Smooth muscle cell (in vitro differentiated cells): ENCODE results near the gene PMEPA1. TPM values are rescaled to one million over a fixed set of nuclear protein-coding genes. Genes with fewer than 3 reads are reported as not detected.

Experiments used
- DNase-seq: peaks from one replicate; lab custom pipeline; 2025; ENCODE audit not compliant: unreplicated experiment; lab: John Stamatoyannopoulos, UW
- H2AFZ ChIP-seq: fragments of 200-600 bp; sonication (generic); 2 replicates; pipeline ENCODE4 v1.6.0; 2016; ENCODE audit warnings: antibody characterized with exemption, low read depth, mild to moderate bottlenecking
- H3F3A ChIP-seq: fragments of 200-600 bp; sonication (generic); 2 replicates; pipeline ENCODE4 v1.6.0; 2017; ENCODE audit warnings: antibody characterized with exemption, low read depth
- H3K27ac ChIP-seq: fragments of 200-600 bp; sonication (generic); 2 replicates; pipeline ENCODE4 v1.5.1; 2016; ENCODE audit warnings: low read depth, mild to moderate bottlenecking
- H3K27me3 ChIP-seq: fragments of 200-600 bp; sonication (generic); 2 replicates; pipeline ENCODE4 v1.6.1; 2016; ENCODE audit warnings: low read depth, mild to moderate bottlenecking
- H3K36me3 ChIP-seq: fragments of 200-600 bp; sonication (generic); 2 replicates; pipeline ENCODE4 v1.5.1; 2016; ENCODE audit warnings: low read depth
- H3K4me1 ChIP-seq: fragments of 200-600 bp; sonication (generic); 2 replicates; pipeline ENCODE4 v1.5.1; 2016; ENCODE audit warnings: low read depth
- H3K4me2 ChIP-seq: fragments of 200-600 bp; sonication (generic); 2 replicates; pipeline ENCODE4 v1.6.0; 2016; ENCODE audit warnings: mild to moderate bottlenecking
- H3K4me3 ChIP-seq: fragments of 200-600 bp; sonication (generic); 2 replicates; pipeline ENCODE4 v1.5.1; 2016; ENCODE audit warnings: mild to moderate bottlenecking
- H3K79me2 ChIP-seq: fragments of 200-600 bp; sonication (generic); 2 replicates; pipeline ENCODE4 v1.6.0; 2016; ENCODE audit warnings: low read depth, mild to moderate bottlenecking
- H3K9ac ChIP-seq: fragments of 200-600 bp; sonication (generic); 2 replicates; pipeline ENCODE4 v1.6.0; 2016; ENCODE audit warnings: low read depth
- H3K9me3 ChIP-seq: fragments of 200-600 bp; sonication (generic); replicated peaks from 2 replicates; pipeline ENCODE4 v1.5.1; 2016; ENCODE audit warnings: low read depth
- H4K20me1 ChIP-seq: fragments of 200-600 bp; sonication (generic); 2 replicates; pipeline ENCODE4 v1.6.0; 2016; ENCODE audit warnings: low read depth
- WGBS: methylation state at CpG from one replicate; pipeline ENCODE4 v1.1.7; 2016; ENCODE audit warnings: low lambda C conversion rate; 5-methylcytosine and 5-hydroxymethylcytosine counted together
- polyA plus RNA-seq: library from polyadenylated mRNA; unstranded; fragments of >200 nt; fragmentation: Nextera tagmentation; extraction: Ambion mirVana; gene quantifications from 2 replicates; pipeline ENCODE4 v1.2.1, GENCODE V29; 2016
- total RNA-seq: library from RNA; depleted of rRNA; stranded (reverse); fragments of >200 nt; gene quantifications from 2 replicates; pipeline ENCODE4 v1.2.3, GENCODE V29; 2014
- TF ChIP-seq, protein P1 (sequence below): fragments of 200-600 bp; sonication (generic); IDR thresholded peaks from 2 replicates; pipeline ENCODE4 v1.5.1; 2017; ENCODE audit warnings: borderline replicate concordance, mild to moderate bottlenecking, antibody characterized with exemption; ENCODE audit not compliant: insufficient read depth, poor library complexity, severe bottlenecking

PMEPA1 gene
- total and polyA plus RNA-seq, 2 experiments from 2014 or later: 37.2 to 81.9 TPM

DNA sequence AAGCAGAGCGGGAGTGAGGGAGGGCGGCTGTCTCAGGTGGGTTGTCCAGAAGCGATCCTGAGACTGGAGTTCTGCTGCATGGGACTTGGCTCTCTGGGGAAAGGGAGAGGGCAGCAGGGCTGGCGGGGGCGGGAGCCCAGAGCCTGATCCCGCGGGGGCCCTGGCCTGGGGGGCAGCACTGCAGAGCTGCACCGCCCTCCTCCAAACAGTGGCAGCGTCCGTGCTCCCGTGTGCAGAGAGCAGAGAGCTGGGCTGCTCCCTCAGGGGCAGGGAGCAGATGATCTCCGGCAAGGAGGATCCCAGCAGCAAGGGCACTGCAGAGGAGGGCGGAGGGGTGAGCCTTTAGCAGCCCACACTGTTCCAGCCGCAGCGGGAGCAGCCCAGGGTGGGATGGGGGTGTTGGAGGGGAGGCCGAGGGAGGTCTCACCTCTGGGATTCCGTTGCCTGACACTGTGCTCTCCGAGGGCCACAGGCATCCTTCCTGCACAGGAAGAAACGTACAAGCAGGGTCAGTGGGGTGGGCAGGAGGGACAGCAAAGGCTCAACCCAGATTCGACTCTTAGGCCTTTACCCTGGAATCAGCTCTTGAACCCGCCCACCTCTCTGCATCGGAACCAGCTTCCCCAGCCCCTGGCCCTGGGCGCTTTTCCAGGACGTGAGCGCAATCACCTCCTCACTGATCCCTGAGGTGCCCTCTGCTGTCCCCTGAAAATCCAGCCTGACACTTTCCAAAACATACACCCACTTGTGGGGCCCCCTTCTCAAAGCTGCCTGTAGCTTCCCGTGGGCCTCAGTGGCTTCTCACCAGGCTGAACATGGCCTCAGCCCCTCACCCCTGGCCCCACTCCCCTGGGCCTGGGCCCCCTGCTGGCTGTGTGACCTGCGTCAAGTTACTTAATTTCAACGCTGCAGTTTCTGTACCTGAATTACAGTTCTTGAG, 56.9 kb downstream of the PMEPA1 start:
- Histone ChIP-seq H3F3A (peaks cover 3% of the 10 kb centered on the region), H3K9ac (no peak overlapping the region), H3K4me1 (no peaks in the 10 kb centered on the region), H4K20me1 (peaks cover 79% of the 10 kb centered on the region), H3K79me2 (no peaks in the 10 kb centered on the region), H3K4me3 (no peak overlapping the region), H3K4me2 (no peak overlapping the region), H3K27ac (no peak overlapping the region), H3K27me3 (no peaks in the 10 kb centered on the region), H2AFZ (no peak overlapping the region), H3K36me3 (peaks cover 3% of the 10 kb centered on the region), H3K9me3 (no peaks in the 10 kb centered on the region)
- TF ChIP-seq, protein P1, sequence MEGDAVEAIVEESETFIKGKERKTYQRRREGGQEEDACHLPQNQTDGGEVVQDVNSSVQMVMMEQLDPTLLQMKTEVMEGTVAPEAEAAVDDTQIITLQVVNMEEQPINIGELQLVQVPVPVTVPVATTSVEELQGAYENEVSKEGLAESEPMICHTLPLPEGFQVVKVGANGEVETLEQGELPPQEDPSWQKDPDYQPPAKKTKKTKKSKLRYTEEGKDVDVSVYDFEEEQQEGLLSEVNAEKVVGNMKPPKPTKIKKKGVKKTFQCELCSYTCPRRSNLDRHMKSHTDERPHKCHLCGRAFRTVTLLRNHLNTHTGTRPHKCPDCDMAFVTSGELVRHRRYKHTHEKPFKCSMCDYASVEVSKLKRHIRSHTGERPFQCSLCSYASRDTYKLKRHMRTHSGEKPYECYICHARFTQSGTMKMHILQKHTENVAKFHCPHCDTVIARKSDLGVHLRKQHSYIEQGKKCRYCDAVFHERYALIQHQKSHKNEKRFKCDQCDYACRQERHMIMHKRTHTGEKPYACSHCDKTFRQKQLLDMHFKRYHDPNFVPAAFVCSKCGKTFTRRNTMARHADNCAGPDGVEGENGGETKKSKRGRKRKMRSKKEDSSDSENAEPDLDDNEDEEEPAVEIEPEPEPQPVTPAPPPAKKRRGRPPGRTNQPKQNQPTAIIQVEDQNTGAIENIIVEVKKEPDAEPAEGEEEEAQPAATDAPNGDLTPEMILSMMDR: no peak
- DNase-seq: no peak
- WGBS: 97% methylated on average over 24 of the region's 28 CpGs

GRCh38 chr20:57651881-57652605, 57.8 kb downstream of the PMEPA1 start:
- Histone ChIP-seq H3K27me3 (no peaks in the 10 kb centered on the region), H3K9ac (no peak overlapping the region), H3K4me1 (no peaks in the 10 kb centered on the region), H3F3A (peaks cover 3% of the 10 kb centered on the region), H3K4me3 (no peak overlapping the region), H4K20me1 (peaks cover 70% of the 10 kb centered on the region), H3K27ac (no peak overlapping the region), H3K36me3 (peaks cover 3% of the 10 kb centered on the region), H3K4me2 (no peak overlapping the region), H2AFZ (no peak overlapping the region), H3K79me2 (no peaks in the 10 kb centered on the region), H3K9me3 (no peaks in the 10 kb centered on the region)
- DNase-seq: no peak
- TF ChIP-seq, protein P1: no peak
- 98% methylated on average over 50 of the region's 50 CpGs for WGBS

- no peak overlapping the region for H2AFZ ChIP-seq
- no peaks in the 10 kb centered on the region for H3K4me1 ChIP-seq
- TF ChIP-seq, protein P1: no peak
- no peak overlapping the region for H3K4me3 ChIP-seq
- H4K20me1 ChIP-seq: peaks cover 62% of the 10 kb centered on the region
- H3F3A ChIP-seq: peaks cover 3% of the 10 kb centered on the region
- no peak overlapping the region for H3K4me2 ChIP-seq
- H3K27ac ChIP-seq: no peak overlapping the region
- peaks cover 3% of the 10 kb centered on the region for H3K36me3 ChIP-seq
- WGBS: 96% methylated on average over 23 of the region's 23 CpGs
- DNase-seq: no peak
- H3K9ac ChIP-seq: no peak overlapping the region
- no peaks in the 10 kb centered on the region for H3K27me3 ChIP-seq
- no peaks in the 10 kb centered on the region for H3K79me2 ChIP-seq
- H3K9me3 ChIP-seq: no peaks in the 10 kb centered on the region
Observed at GRCh38 chr20:57650756-57651483, 58.9 kb downstream of the PMEPA1 start.
